Ammon's horn (tissue), 1 donor: ENCODE data around the gene KRTAP10-10.
"Not testable (repeated sequence)": the region's sequence is repeated elsewhere in the genome, so short reads cannot be mapped to it uniquely, and the experiment has no call there.

ENCODE experiments used
- DNase-seq: peaks from one replicate; pipeline ENCODE4 v3.0.0-alpha.2; 2016; ENCODE audit warnings: low spot score

The KRTAP10-10 gene

GRCh38 chr21:44650973-44651675 is 14.0 kb downstream of the KRTAP10-10 start:
- no peak for DNase-seq

DNA sequence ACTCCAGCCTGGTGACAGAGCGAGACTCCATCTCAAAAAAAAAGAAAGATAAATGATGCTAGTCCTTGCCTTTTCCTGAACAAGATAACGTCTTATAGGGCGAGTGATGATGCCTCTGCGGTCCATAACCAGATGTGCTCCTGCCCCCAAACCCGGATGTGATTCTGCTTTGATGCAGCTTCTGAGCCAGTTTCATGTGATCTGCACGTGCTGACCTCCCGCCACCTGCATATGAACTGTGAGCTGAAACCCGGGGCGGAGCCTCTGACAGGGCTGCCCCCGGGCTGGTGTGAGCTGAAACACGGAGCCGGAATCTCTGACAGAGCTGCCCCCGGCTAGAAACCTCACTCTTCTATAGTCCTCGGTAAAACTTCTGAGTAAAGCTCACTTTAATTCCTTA is 16.0 kb downstream of the KRTAP10-10 start:
- no peak for DNase-seq

GRCh38 chr21:44653656-44654575 is 16.8 kb downstream of the KRTAP10-10 start:
- DNase-seq = no peak

GRCh38 chr21:44654576-44655175 is 17.5 kb downstream of the KRTAP10-10 start, which contains the start of gene KRTAP12-4:
TSS of gene KRTAP12-4 (minus strand) at chr21:44654659. CDS start at chr21:44654614, 45 bp downstream.
- no peak for DNase-seq

GRCh38 chr21:44656868-44657267 is 19.7 kb downstream of the KRTAP10-10 start:
- DNase-seq = no peak

DNA sequence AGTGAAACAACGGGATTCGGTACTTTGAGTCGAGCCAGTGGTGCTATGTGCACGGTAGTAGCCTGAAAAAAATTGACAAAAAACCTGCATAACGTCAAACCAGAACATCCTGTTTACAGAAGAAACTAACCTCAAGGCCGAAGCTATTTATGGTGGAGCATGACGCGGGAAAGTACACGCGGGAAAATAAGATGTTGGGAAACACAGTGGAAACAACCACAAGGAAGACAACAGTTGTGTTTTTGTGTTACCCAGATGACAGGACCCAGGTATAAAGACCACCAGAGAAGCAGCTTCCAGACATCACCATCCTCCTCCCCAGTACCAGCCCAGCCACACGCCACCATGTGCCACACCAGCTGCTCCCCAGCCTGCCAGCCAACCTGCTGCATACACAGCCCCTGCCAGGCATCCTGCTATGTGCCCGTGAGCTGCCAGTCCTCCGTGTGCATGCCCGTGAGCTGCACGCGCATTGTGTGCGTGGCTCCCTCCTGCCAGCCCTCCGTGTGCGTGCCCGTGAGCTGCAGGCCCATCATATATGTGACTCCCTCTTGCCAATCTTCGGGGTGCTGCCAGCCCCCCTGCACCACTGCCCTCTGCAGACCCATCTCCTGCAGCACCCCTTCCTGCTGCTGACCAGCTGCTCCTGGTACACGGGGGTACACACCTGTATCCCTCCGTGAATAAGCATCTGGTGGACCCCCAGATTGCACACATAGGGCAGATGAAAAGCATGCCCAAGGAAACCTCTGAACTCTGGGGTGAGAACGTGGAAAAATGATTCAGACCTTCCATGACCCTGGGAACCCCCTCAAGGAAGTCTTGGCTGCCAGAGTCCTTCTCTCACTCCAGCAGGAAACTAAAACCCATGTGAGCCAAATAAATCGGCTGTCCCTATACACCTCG is 20.7 kb downstream of the KRTAP10-10 start, which contains the start of gene KRTAP12-3:
Gene KRTAP12-3, plus strand, starts transcription at position 298 of the 906 bp plus-strand sequence. Its CDS starts 48 bp downstream, at position 346.
- DNase-seq = no peak

- DNase-seq = no peak
Measured at GRCh38 chr21:44658541-44658910, 21.4 kb downstream of the KRTAP10-10 start.

- DNase-seq = no peak
Measured at GRCh38 chr21:44658913-44659595, 21.9 kb downstream of the KRTAP10-10 start.

DNA sequence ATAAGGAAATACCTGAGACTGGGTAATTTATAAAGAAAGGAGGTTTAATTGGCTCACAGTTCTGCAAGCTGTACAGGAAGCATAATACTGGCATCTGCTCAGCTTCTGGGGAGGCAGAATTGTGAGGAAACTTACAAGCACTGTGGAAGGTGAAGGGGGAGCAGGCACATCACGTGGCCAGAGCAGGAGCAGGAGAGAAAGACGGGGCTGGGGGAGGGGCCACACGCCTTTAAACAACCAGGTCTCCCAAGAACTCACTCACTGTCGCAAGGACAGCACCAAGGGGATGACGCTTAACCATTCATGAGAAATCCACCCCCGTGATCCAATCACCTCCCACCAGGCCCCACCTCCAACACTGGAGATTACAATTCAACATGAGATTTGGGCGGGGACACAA is 24.4 kb downstream of the KRTAP10-10 start:
- not testable (repeated sequence) for DNase-seq

GRCh38 chr21:44664691-44665090 is 27.5 kb downstream of the KRTAP10-10 start:
- DNase-seq = no peak

DNA sequence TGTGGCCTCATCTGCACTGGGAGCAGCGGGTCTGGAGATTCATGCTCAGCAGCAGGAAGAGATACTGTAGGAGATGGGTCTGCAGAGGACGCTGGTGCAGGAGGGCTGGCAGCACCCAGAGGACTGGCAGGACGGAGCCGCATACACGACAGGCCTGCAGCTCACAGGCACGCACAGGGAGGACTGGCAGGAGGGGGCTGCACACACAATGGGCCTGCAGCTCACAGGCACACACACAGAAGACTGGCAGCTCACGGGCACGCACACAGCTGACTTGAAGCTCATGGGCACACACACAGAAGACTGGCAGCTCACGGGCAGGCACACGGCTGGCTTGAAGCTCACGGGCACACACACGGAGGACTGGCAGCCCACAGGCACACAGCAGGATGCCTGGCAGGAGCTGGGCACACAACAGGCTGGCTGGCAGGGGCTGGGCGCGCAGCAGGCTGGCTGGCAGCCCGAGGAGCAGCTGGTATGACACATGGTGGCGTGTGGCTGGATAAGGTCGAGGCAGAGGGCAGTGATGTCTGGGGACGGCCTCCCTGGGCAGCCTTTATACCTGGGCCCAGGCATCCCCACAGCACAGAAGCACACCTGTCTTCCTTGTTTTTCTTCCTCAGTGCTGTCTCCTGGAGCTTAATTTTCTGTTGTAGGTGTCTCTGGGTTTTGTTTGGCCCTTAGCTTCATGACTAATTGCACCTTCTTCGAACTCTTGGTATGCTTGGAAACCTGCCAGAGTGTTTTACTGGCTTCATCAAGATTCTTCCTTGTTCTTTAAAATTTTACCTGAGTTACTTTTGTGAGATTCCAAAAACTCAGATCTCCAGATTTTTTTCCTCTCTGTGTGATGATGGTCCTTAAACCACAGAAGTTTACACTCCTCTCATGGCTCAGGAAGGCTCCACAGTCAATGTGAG is 29.5 kb downstream of the KRTAP10-10 start, which contains the start of gene KRTAP12-2:
Gene KRTAP12-2, minus strand, starts transcription at position 527 of the 920 bp plus-strand sequence. Its CDS starts 41 bp downstream, at position 486.
- no peak for DNase-seq

GRCh38 chr21:44667612-44668011 is 30.5 kb downstream of the KRTAP10-10 start:
- no peak for DNase-seq

GRCh38 chr21:44670642-44671432 is 33.7 kb downstream of the KRTAP10-10 start:
- no peak for DNase-seq

DNA sequence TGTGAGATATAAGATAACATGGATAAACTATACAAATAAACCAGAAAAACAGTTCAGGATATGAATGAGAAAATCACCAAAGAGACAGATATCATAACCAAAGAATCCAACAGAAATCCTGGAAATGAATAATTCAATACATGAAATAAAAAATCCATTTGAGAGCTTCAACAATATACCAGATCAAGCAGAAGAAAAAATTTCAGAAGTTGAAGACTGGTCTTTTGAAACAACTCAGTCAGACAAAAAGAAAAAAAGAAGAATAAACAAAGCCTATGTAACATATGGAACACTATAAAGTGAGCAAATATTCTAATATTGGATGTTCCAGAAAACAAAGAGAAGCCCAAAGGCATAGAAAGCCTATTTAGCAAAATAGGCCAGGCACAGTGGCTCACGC is 34.8 kb downstream of the KRTAP10-10 start:
- DNase-seq = no peak

DNA sequence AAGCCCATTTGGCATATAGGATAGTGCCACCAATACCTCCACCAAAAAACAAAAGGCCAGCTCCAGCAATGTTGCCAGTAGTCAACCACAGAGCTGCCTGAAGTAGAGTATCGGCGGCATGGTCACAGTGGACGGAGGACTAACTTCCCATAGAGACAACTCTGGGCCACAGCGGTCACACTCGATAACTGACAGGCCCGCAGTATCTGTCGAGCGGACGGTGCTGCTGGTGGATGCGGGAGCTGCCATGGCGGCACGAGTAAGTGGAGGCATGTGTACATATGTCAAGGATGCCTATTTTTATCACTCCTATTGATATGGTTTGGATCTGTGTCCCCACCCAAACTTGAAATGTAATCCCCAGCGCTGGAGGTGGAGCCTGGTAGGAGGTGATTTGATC is 40.7 kb downstream of the KRTAP10-10 start:
- no peak for DNase-seq

DNA sequence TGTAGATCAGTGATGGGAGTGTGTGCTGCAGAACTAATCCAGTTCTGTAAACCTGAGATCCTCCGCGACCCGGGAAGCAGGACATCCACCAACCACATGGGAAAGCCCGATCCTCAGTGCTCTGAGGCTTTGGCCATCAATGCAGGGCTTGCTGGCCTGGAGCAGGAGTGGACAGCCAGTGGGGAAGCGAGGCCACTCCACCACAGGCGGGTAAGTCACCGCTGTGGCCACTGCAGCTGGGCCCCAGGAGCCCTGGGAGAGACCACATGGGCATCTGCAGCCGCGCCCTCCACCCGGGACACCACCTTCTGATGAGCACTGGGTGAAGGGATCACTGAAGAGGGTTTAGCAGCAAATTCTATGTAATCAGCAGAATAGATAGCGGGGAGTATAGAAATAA is 44.0 kb downstream of the KRTAP10-10 start:
- no peak for DNase-seq

DNA sequence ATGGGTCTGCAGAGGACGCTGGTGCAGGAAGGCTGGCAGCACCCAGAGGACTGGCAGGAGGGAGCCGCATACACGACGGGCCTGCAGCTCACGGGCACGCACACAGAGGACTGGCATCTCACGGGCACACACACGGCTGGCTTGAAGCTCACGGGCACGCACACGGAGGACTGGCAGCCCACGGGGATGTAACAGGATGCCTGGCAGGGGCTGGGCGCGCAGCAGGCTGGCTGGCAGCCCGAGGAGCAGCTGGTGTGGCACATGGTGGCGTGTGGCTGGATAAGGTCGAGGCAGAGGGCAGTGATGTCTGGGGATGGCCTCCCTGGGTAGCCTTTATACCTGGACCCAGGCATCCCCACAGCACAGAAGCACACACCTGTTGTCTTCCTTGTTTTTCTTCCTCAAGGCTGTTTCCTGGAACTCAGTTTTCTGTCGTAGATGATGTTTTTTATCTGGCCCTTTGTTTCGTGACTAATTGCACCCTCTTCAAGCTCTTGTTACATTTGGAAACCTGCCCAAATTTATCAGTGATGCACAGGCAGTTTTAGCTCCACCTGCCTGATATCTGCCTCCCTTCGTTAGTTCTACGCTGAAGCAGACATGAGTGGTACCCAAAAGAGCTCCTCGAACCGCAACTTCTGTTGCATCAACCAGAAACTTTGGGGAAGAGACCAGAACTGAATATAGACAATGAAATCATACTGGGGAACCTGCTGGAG is 44.9 kb downstream of the KRTAP10-10 start, which contains the start of gene KRTAP12-1:
Gene KRTAP12-1, minus strand, starts transcription at position 303 of the 719 bp plus-strand sequence. Its CDS starts 40 bp downstream, at position 263.
- DNase-seq = no peak

GRCh38 chr21:44682580-44683151 is 45.5 kb downstream of the KRTAP10-10 start:
- DNase-seq = no peak
